ENCODE data around the gene SEMA3B. TPM values are rescaled to one million over a fixed set of nuclear protein-coding genes. Genes with fewer than 3 reads are reported as not detected.
A peak's percentile ranks its signal among the peaks of the same experiment; 100 is the strongest.

Gene SEMA3B
- total RNA-seq, 2 experiments from 2014 or later: 1.9 to 2.0 TPM

DNA sequence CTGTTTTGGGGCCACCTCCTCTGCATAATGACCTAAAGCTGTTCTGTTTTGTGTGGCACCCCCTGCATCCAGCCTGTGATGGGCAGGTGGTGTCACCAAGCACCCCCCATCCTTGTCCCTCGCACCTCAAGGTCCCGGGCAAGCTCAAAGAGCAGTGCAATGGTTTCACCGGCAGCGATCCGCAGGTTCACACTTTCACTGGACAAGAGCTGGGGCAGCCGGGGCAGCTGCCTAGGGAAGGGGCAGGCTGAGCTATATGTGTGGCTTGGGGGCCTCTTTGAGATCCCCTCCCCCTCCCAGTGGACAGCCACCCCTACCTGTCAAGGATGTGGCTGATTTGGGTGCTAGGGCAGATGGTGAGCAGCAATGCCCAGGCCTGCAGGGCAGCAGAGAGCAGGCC is 20.2 kb downstream of the SEMA3B start:
- POLR2A ChIA-PET: interaction anchor here (1.6 kb wide), 1 partner anchor 62 kb away, joined by 4 read pairs; the partner anchor contains the start of genes CYB561D2 and NPRL2
- CTCF ChIA-PET: interaction anchor here (1.8 kb wide), 1 partner anchor 14 kb away, joined by 3 read pairs; no protein-coding TSS in a partner anchor
- peaks cover 20% of the 10 kb centered on the region for H3K4me1 Mint-ChIP-seq (ENCODE audit: low read depth)

DNA sequence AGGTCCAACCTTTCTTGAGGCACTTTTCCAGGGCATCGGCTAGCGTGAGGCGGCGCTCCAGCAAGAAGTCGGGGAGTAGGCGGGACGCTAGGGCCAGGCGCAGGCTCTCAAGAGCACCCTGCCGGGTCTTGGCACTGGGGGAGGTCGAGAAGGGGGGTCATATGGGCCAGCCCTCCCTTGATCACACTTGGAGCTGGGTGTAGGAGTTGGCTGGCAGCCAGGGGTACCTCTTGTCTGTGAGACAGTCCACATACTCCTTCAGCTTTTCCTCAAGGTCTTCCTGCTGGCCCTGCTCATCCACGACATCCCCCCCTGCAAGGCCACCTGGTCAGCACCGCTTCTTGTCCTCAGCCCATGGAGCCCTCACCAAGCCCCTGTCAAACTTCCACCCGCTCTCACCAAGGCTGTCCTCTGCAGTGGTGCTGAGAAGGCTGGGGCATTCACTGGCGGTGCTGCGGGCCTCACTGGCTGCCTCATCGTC is 21.3 kb downstream of the SEMA3B start:
- Histone ChIP-seq H3K27me3 (ENCODE audit: control insufficient read depth in 1 of 2, insufficient read depth in 2 of 2, low read length in 2 of 2) (no peaks in the 10 kb centered on the region), H3K4me3 (ENCODE audit: low read length) (no peak overlapping the region), H3K36me3 (ENCODE audit: insufficient read depth, low read length) (peaks cover 36% of the 10 kb centered on the region), H3K9me3 (ENCODE audit: control insufficient read depth in 1 of 2, insufficient read depth in 1 of 2, low read length in 2 of 2) (no peaks in the 10 kb centered on the region), H3K4me1 (ENCODE audit: insufficient read depth, low read length) (peaks cover 24% of the 10 kb centered on the region), H3K27ac (ENCODE audit: low read depth in 1 of 2, low read length in 2 of 2) (no peak overlapping the region)
- TF ChIP-seq, protein P1, sequence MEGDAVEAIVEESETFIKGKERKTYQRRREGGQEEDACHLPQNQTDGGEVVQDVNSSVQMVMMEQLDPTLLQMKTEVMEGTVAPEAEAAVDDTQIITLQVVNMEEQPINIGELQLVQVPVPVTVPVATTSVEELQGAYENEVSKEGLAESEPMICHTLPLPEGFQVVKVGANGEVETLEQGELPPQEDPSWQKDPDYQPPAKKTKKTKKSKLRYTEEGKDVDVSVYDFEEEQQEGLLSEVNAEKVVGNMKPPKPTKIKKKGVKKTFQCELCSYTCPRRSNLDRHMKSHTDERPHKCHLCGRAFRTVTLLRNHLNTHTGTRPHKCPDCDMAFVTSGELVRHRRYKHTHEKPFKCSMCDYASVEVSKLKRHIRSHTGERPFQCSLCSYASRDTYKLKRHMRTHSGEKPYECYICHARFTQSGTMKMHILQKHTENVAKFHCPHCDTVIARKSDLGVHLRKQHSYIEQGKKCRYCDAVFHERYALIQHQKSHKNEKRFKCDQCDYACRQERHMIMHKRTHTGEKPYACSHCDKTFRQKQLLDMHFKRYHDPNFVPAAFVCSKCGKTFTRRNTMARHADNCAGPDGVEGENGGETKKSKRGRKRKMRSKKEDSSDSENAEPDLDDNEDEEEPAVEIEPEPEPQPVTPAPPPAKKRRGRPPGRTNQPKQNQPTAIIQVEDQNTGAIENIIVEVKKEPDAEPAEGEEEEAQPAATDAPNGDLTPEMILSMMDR (IDR thresholded peaks at IDR 0.05): no peak
- ATAC-seq (ENCODE audit: poor library complexity) (no peak), DNase-seq (peak in 1 of 14 experiments; percentile 38)
- peak overlapping the region; percentile 48 for H3K4me3 Mint-ChIP-seq
- no peaks in the 10 kb centered on the region for H3K27me3 Mint-ChIP-seq
- H3K9me3 Mint-ChIP-seq: no peaks in the 10 kb centered on the region
- H3K36me3 Mint-ChIP-seq (ENCODE audit: low read depth): peaks cover 32% of the 10 kb centered on the region
- CTCF ChIA-PET: no interaction called here
- H3K4me1 Mint-ChIP-seq (ENCODE audit: low read depth): peaks cover 20% of the 10 kb centered on the region
- intact Hi-C loops (cut with DNase I, micrococcal nuclease): loop anchor here in 1 of 2 experiments (5.0 kb wide), 1 partner anchor 348 kb away; the partner anchor contains the start of gene RBM6
- no peak overlapping the region for H3K27ac Mint-ChIP-seq
- POLR2A ChIA-PET: no interaction called here

More for the DNA sequence above, 20.2 kb downstream of the SEMA3B start:
- Mint-ChIP-seq H3K4me3 (peak overlapping the region; percentile 48), H3K27me3 (no peaks in the 10 kb centered on the region), H3K27ac (no peak overlapping the region), H3K9me3 (no peaks in the 10 kb centered on the region), H3K36me3 (ENCODE audit: low read depth) (peaks cover 32% of the 10 kb centered on the region)
- peak in 1 of 14 experiments; percentile 16 for DNase-seq
- Histone ChIP-seq H3K9me3 (ENCODE audit: control insufficient read depth in 1 of 2, insufficient read depth in 1 of 2, low read length in 2 of 2) (no peaks in the 10 kb centered on the region), H3K4me3 (ENCODE audit: low read length) (no peak overlapping the region), H3K27ac (ENCODE audit: low read depth in 1 of 2, low read length in 2 of 2) (no peak overlapping the region), H3K36me3 (ENCODE audit: insufficient read depth, low read length) (peaks cover 36% of the 10 kb centered on the region), H3K27me3 (ENCODE audit: control insufficient read depth in 1 of 2, insufficient read depth in 2 of 2, low read length in 2 of 2) (no peaks in the 10 kb centered on the region), H3K4me1 (ENCODE audit: insufficient read depth, low read length) (peaks cover 24% of the 10 kb centered on the region)
- TF ChIP-seq, protein P1 (IDR thresholded peaks at IDR 0.05): no peak
- ATAC-seq (ENCODE audit: poor library complexity): no peak
- intact Hi-C loops (cut with DNase I, micrococcal nuclease): no loop called here

DNA sequence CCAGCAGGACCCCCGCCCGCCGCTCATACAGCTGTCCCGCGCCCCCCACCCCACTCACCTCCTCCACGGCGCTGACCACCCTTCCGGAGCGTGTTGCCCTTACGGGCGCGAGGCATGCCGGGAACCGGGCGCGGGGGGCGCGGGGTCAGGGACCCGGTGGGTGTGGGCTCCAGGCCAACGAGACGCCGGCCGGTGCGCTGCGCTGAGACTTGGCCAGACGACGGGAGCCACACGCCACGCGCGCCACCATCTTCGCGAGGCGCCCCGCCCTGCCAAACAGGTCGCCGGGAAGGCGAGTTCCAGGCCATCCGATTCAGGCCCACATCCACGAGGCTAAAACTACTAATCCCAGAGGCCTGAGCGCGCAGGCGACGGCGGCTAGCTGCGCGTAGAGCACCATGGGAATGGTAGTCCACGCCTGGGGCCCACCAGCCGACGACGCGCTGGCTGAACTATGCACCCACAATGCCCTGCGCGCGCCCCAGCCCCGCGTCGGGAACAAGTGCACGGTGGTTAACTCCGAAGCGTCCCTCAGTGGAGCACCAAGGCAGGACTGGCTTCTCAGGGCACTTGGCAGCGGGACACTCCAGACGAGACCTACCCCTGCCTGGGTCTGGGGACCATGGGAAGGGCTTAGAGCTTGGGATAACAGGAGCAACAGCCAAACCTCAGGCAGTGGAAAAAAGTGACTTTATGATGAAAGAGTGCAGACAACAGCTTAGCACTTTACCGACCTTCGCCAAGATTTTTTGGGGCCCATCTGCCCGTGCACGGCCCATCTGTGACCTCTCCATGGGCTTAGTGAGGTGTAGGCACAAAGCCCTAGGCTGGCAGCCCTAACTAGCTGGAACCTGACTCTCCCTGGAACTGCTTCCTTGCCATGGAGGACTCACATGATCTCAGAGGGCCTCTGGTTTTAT is 23.5 kb downstream of the SEMA3B start, which contains the start of gene IFRD2:
IFRD2 (minus strand) TSS at position 271 of the 920 bp plus-strand sequence; CDS start at position 116, 155 bp downstream.
- Histone ChIP-seq H3K9me3 (ENCODE audit: control insufficient read depth in 1 of 2, insufficient read depth in 1 of 2, low read length in 2 of 2) (no peaks in the 10 kb centered on the region), H3K36me3 (ENCODE audit: insufficient read depth, low read length) (peaks cover 32% of the 10 kb centered on the region), H3K4me1 (ENCODE audit: insufficient read depth, low read length) (peaks cover 25% of the 10 kb centered on the region), H3K27me3 (ENCODE audit: control insufficient read depth in 1 of 2, insufficient read depth in 2 of 2, low read length in 2 of 2) (no peaks in the 10 kb centered on the region), H3K27ac (ENCODE audit: low read depth in 1 of 2, low read length in 2 of 2) (peak within 1 kb of the TSS; percentile 48 to 60), H3K4me3 (ENCODE audit: low read length) (peak within 1 kb of the TSS; percentile 95)
- intact Hi-C loops (cut with DNase I, micrococcal nuclease): loop anchor here in 1 of 2 experiments (2.0 to 5.0 kb wide), 2 partner anchors 58 to 350 kb away; partner anchors contain the start of genes CYB561D2, NPRL2 and RBM6
- POLR2A ChIA-PET: interaction anchor here (0.6 to 3.3 kb wide), 19 partner anchors 25 to 1690 kb away, joined by 3 to 28 read pairs (median 4); partner anchors contain the start of genes CYB561D2, GNAI2, NPRL2 and RASSF1
- peaks cover 20% of the 10 kb centered on the region for H3K4me1 Mint-ChIP-seq (ENCODE audit: low read depth)
- H3K36me3 Mint-ChIP-seq (ENCODE audit: low read depth): peaks cover 29% of the 10 kb centered on the region
- TF ChIP-seq, protein P1 (IDR thresholded peaks at IDR 0.05): no peak
- peak within 1 kb of the TSS; percentile 93 for H3K27ac Mint-ChIP-seq
- ATAC-seq (ENCODE audit: poor library complexity) (peak; percentile 98), DNase-seq (peak; percentile 90 to 98 (median 95))
- H3K9me3 Mint-ChIP-seq: no peaks in the 10 kb centered on the region
- CTCF ChIA-PET: interaction anchor here (1.0 to 2.4 kb wide), 6 partner anchors 16 to 55 kb away, joined by 3 to 9 read pairs (median 4); no protein-coding TSS in a partner anchor
- no peaks in the 10 kb centered on the region for H3K27me3 Mint-ChIP-seq
- H3K4me3 Mint-ChIP-seq: peak within 1 kb of the TSS; percentile 95
